Heart left ventricle (tissue), 13 donors: Measurements from ENCODE around the gene METTL24.

ENCODE experiments used
- CTCF ChIP-seq, 12 donors: fragments of 200-600 bp; sonication (generic) in 4 of 12; IDR thresholded peaks; one replicate each; pipeline versions ENCODE4 v1.5.0 to v1.8.0; 2018 to 2022; ENCODE audit warnings: antibody characterized with exemption in 12 of 12, mild to moderate bottlenecking in 5 of 12
- POLR2A ChIP-seq, 2 donors: fragments of 450-650 bp; IDR thresholded peaks; one replicate each; pipeline ENCODE4 v1.6.1; 2017; ENCODE audit warnings: antibody characterized with exemption in 2 of 2, mild to moderate bottlenecking in 2 of 2, moderate library complexity in 2 of 2
- donor health status: ischemic (EF 13 %, LVEDD 7.1; RV severe dilation, severe dysfunction).
- donor health status: DM: no; HTN: yes; CAD: no.
- donor health status: DM: no; HTN: no; CAD: no.
- donor health status: ischemic (EF 25% LVEDD 6.9; RV normal size, moderate dysfunction).
- donor health status: ischemic (EF 25% LVEDD 5.7; RV mildly dilated, moderate dysfunction).
- donor health status: ischemic (EF 35%, LVEDD 5.7; RV mildly dilated, moderate dysfunction).
- donor health status: nonischemic (EF 11% LVEDD 7.7; RV severe dilation, severe dysfunction).
- donor health status: DM: yes; HTN: yes; CAD: no.
- donor health status: PGD.
- donor health status: ischemic (EF 29% LVEDD 5.4; RV normal size, mild dysfunction).
- donor health status: nonischemic (EF 23%, LVEDD 6.1; RV moderate dilation, normal function).

DNA sequence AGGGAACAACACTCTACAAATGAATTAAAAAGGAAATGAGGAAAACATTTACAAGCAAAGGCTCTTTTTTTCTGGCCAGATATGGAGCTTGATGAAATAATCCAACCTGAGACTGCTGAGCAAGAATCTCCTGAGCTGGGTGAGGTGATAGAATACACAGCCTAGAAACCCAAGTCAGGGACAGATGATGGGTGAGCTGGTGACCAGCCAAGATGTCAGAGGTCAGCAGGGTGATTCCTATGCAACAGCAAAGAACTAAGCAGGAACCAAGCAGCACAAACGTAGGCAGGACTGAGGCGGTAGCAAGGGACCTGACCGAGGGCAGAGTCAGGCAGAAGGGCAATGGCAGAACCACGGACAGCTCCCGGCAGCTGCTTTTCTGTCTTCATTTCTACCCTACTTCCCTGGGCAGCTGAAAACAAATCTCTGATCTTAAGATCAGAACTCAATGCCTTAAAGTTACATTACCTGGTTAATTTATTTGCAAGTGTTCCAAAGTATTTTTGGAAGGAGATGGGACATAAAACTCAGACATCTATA is 102.9 kb downstream of the METTL24 start:
- TF ChIP-seq CTCF (IDR thresholded peaks at IDR 0.05) (no peak), POLR2A (IDR thresholded peaks at IDR 0.05) (no peak)
